OCI-LY1 (cell line): ENCODE results near the gene SLC44A3.

Source experiments
- H2AFZ ChIP-seq: fragments of 200-600 bp; sonication (generic), shearing (Covaris generic); 2 replicates; pipeline ENCODE4 v1.6.0; 2014; ENCODE audit warnings: antibody characterized with exemption, mild to moderate bottlenecking, low read length
- H3F3A ChIP-seq: fragments of 200-600 bp; sonication (generic), shearing (Covaris generic); 2 replicates; pipeline ENCODE4 v1.6.0; 2014; ENCODE audit warnings: mild to moderate bottlenecking, antibody characterized with exemption, low read length, moderate library complexity; ENCODE audit not compliant: insufficient read depth
- H3K27ac ChIP-seq: fragments of 200-600 bp; sonication (generic); 2 replicates; pipeline ENCODE4 v1.5.1; 2014; ENCODE audit warnings: low read length, mixed run types, mild to moderate bottlenecking, low read depth; ENCODE audit not compliant: poor library complexity, severe bottlenecking
- H3K27me3 ChIP-seq: fragments of 200-600 bp; sonication (generic); 2 replicates; pipeline ENCODE4 v1.6.0; 2014; ENCODE audit warnings: antibody characterized with exemption, mild to moderate bottlenecking, low read length, moderate library complexity; ENCODE audit not compliant: insufficient read depth
- H3K36me3 ChIP-seq: fragments of 200-600 bp; sonication (generic); 2 replicates; pipeline ENCODE4 v1.6.1; 2014; ENCODE audit warnings: mild to moderate bottlenecking, antibody characterized with exemption, low read length, moderate library complexity, mixed read lengths; ENCODE audit not compliant: insufficient read depth
- H3K4me1 ChIP-seq: fragments of 200-600 bp; sonication (generic); 2 replicates; pipeline ENCODE4 v1.5.1; 2014; ENCODE audit warnings: mild to moderate bottlenecking, low read length, moderate library complexity; ENCODE audit not compliant: insufficient read depth, severe bottlenecking
- H3K4me2 ChIP-seq: fragments of 200-600 bp; sonication (generic), shearing (Covaris generic); 2 replicates; pipeline ENCODE4 v1.6.1; 2014; ENCODE audit warnings: low read length
- H3K4me3 ChIP-seq: fragments of 200-600 bp; sonication (generic); 2 replicates; pipeline ENCODE4 v1.5.1; 2014; ENCODE audit warnings: low read length, low read depth, mild to moderate bottlenecking, mixed read lengths; ENCODE audit not compliant: poor library complexity, severe bottlenecking
- H3K79me2 ChIP-seq: fragments of 200-600 bp; shearing (Covaris generic); 2 replicates; pipeline ENCODE4 v1.6.1; 2016; ENCODE audit warnings: mixed run types, low read length, mixed read lengths; ENCODE audit not compliant: insufficient read depth
- H3K9ac ChIP-seq: fragments of 200-600 bp; sonication (generic), shearing (Covaris generic); 2 replicates; pipeline ENCODE4 v1.6.1; 2014; ENCODE audit warnings: mild to moderate bottlenecking, low read length, mixed read lengths
- H3K9me2 ChIP-seq: fragments of 200-600 bp; sonication (generic), shearing (Covaris generic); 2 replicates; pipeline ENCODE4 v1.6.1; 2014; ENCODE audit warnings: low read depth, mild to moderate bottlenecking, low read length, mixed read lengths
- H3K9me3 ChIP-seq: fragments of 200-600 bp; shearing (Covaris generic); 2 replicates; pipeline ENCODE4 v1.6.1; 2014; ENCODE audit warnings: low read length, mixed read lengths
- H4K20me1 ChIP-seq: fragments of 200-600 bp; sonication (generic), shearing (Covaris generic); 2 replicates; pipeline ENCODE4 v1.6.0; 2016; ENCODE audit warnings: mild to moderate bottlenecking, low read length; ENCODE audit not compliant: insufficient read depth
- CTCF ChIP-seq: fragments of 200-600 bp; sonication (generic), shearing (Covaris generic); IDR thresholded peaks from 2 replicates; pipeline ENCODE4 v1.5.1; 2017; ENCODE audit warnings: mild to moderate bottlenecking, antibody characterized with exemption, low read length, moderate library complexity, mixed read lengths
- EZH2 ChIP-seq: fragments of 200-600 bp; sonication (generic), shearing (Covaris generic); IDR thresholded peaks from 2 replicates; pipeline ENCODE4 v1.8.0; 2017; ENCODE audit warnings: borderline replicate concordance, mixed run types, mild to moderate bottlenecking, antibody characterized with exemption, low read length, moderate library complexity, mixed read lengths

The SLC44A3 gene

GRCh38 chr1:94790670-94791069 is 29.5 kb upstream of the SLC44A3 start:
- Histone ChIP-seq H2AFZ (no peak overlapping the region), H3K4me2 (no peak overlapping the region)

DNA sequence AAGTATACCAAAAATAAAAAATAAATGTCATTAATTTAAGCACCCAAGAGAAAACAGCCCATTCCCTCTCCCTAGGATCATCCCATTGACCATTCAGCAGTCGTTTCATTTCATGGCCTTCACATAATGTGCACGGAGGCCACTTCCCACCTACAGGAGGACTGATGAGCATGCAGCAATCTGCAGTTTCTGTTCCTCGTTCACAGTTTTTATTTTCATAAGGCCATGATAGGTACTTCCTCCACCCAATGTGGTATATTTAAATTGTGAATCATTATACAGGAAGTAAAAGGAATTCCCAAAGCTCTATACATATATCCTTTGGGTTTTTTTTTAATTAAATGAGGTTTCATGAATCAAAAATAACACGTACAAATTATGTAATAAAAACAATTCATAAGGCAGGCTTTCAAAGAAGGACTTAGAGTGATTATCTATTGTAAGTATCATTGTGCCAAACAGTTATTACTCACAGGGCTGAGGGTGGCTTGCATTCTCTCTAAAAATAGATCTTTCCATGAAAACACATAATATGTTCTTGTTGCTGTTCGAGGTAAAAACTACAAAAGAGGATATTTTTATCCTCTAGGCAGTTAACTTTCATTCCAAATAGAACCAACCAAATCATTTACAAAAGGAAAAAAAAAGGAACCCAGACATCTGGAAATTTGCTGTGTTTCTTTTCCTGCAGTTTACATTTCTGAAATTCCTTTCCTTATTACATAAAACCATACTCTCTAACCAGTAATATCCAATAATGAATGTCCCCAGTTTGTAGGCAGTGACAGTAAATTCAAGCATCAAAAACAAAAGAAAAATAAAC is 27.5 kb upstream of the SLC44A3 start:
- H3K9me2 ChIP-seq = no peaks in the 10 kb centered on the region
- no peaks in the 10 kb centered on the region for H3K36me3 ChIP-seq
- H3K9me3 ChIP-seq = no peaks in the 10 kb centered on the region
- no peak overlapping the region for H3K9ac ChIP-seq
- peaks cover 21% of the 10 kb centered on the region for H3K4me1 ChIP-seq
- H2AFZ ChIP-seq = no peak overlapping the region
- no peak overlapping the region for H3K4me3 ChIP-seq
- no peaks in the 10 kb centered on the region for H3K27me3 ChIP-seq
- TF ChIP-seq EZH2 (no peak), CTCF (no peak)
- H3K27ac ChIP-seq = no peak overlapping the region
- H4K20me1 ChIP-seq = no peaks in the 10 kb centered on the region
- H3K4me2 ChIP-seq = no peak overlapping the region
- H3K79me2 ChIP-seq = no peaks in the 10 kb centered on the region
- no peaks in the 10 kb centered on the region for H3F3A ChIP-seq

More at GRCh38 chr1:94790670-94791069, 29.5 kb upstream of the SLC44A3 start:
- Histone ChIP-seq H3K4me3 (no peak overlapping the region), H3K9me3 (no peaks in the 10 kb centered on the region), H3F3A (no peaks in the 10 kb centered on the region), H3K27me3 (no peaks in the 10 kb centered on the region), H3K27ac (no peak overlapping the region), H3K9ac (no peak overlapping the region), H4K20me1 (no peaks in the 10 kb centered on the region), H3K9me2 (no peaks in the 10 kb centered on the region), H3K4me1 (peaks cover 19% of the 10 kb centered on the region), H3K36me3 (no peaks in the 10 kb centered on the region), H3K79me2 (no peaks in the 10 kb centered on the region)
- no peak for TF ChIP-seq EZH2
- no peak for TF ChIP-seq CTCF

DNA sequence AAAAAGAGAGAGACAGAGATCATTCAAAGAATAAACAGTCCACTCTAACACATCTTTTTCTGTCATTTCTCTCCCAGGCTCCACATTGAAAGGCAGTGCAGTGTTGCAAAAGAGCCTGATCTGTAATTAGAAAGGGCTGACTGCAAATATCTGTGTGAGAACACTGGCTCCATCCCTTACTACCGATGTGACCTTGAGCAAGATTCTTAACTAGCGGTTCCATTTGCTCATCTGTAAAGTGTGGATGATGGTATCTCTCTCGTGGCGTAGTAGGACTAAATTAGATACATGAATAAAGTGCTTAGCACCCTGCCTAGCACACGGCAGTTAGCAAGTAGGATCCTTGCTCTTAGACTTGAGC is 26.9 kb upstream of the SLC44A3 start:
- Histone ChIP-seq H3K4me3 (no peak overlapping the region), H3K9ac (no peak overlapping the region), H3K27me3 (no peaks in the 10 kb centered on the region), H3K9me2 (no peaks in the 10 kb centered on the region), H3K4me1 (peaks cover 21% of the 10 kb centered on the region), H3K9me3 (no peaks in the 10 kb centered on the region), H2AFZ (no peak overlapping the region), H3K36me3 (no peaks in the 10 kb centered on the region), H3K79me2 (no peaks in the 10 kb centered on the region), H3K4me2 (no peak overlapping the region), H3F3A (no peaks in the 10 kb centered on the region), H3K27ac (no peak overlapping the region), H4K20me1 (no peaks in the 10 kb centered on the region)
- TF ChIP-seq CTCF (no peak), EZH2 (no peak)
